Measurements from ENCODE around the gene CLCA2.

GRCh38 chr1:86436041-86436440 is 12.1 kb downstream of the CLCA2 start:
- TF ChIP-seq TAF1 (conservative IDR thresholded peaks at IDR 0.05) = no peak
- no peak for TF ChIP-seq CTCF (IDR thresholded peaks at IDR 0.05; ENCODE audit: low read depth, low read length, missing input control)
- TF ChIP-seq FOXA2 (IDR thresholded peaks at IDR 0.05) = no peak
- TF ChIP-seq JUND (IDR thresholded peaks at IDR 0.05) = no peak
- no peak for TF ChIP-seq GABPA (IDR thresholded peaks at IDR 0.05 in 1 of 2, conservative IDR thresholded peaks at IDR 0.05 in 1 of 2)

Data from liver (tissue), 3 donors.